ENCODE measurements around the gene ABCB10.
"Not testable (repeated sequence)": the region's sequence is repeated elsewhere in the genome, so short reads cannot be mapped to it uniquely, and the experiment has no call there.

The ABCB10 gene

GRCh38 chr1:229531326-229531725 is 27.2 kb downstream of the ABCB10 start:
- TF ChIP-seq CTCF (IDR thresholded peaks at IDR 0.05; ENCODE audit: low read depth, low read length): no peak
- H3K4me3 ChIP-seq (ENCODE audit: low read depth, low read length): no peak overlapping the region

GRCh38 chr1:229529639-229530038 is 28.9 kb downstream of the ABCB10 start:
- no peak overlapping the region for H3K4me3 ChIP-seq (ENCODE audit: low read depth, low read length)
- TF ChIP-seq CTCF (IDR thresholded peaks at IDR 0.05; ENCODE audit: low read depth, low read length): no peak

- TF ChIP-seq CTCF (IDR thresholded peaks at IDR 0.05; ENCODE audit: low read depth, low read length): no peak
Measured at GRCh38 chr1:229526695-229527094, 31.8 kb downstream of the ABCB10 start.

GRCh38 chr1:229523052-229523451 is 35.5 kb downstream of the ABCB10 start:
- H3K4me3 ChIP-seq (ENCODE audit: low read depth, low read length): no peak overlapping the region
- TF ChIP-seq CTCF (IDR thresholded peaks at IDR 0.05; ENCODE audit: low read depth, low read length): no peak

More at GRCh38 chr1:229526695-229527094, 31.8 kb downstream of the ABCB10 start:
- no peak overlapping the region for H3K4me3 ChIP-seq (ENCODE audit: low read depth, low read length)

GRCh38 chr1:229514578-229515275 is 43.8 kb downstream of the ABCB10 start:
- no peak overlapping the region for H3K4me3 ChIP-seq (ENCODE audit: low read depth, low read length)
- TF ChIP-seq CTCF (IDR thresholded peaks at IDR 0.05; ENCODE audit: low read depth, low read length): peak; percentile 89

GRCh38 chr1:229511625-229512024 is 46.9 kb downstream of the ABCB10 start:
- not testable (repeated sequence) for H3K4me3 ChIP-seq (ENCODE audit: low read depth, low read length)

- H3K4me3 ChIP-seq (ENCODE audit: low read depth, low read length): not testable (repeated sequence)
Measured at GRCh38 chr1:229511201-229511600, 47.3 kb downstream of the ABCB10 start.

GRCh38 chr1:229509576-229509975 is 48.9 kb downstream of the ABCB10 start:
- H3K4me3 ChIP-seq (ENCODE audit: low read depth, low read length): no peak overlapping the region
- no peak for TF ChIP-seq CTCF (IDR thresholded peaks at IDR 0.05; ENCODE audit: low read depth, low read length)
